GM13977 (cell line): ENCODE measurements around the gene CCBE1.

Experiments
- DNase-seq: peaks from one replicate; pipeline ENCODE4 v3.0.0; 2012; ENCODE audit warnings: low spot score
- CTCF ChIP-seq: IDR thresholded peaks from 2 replicates; pipeline ENCODE4 v1.5.1; 2012; ENCODE audit warnings: mild to moderate bottlenecking, control low read depth; ENCODE audit not compliant: insufficient read depth; ENCODE audit errors: extremely low read depth, missing control alignments
- in situ Hi-C: fragments of 300-500 bp; cut with MboI; formaldehyde crosslinking; loops from one replicate; pipeline ENCODE4 v1.12.0; 2022; ENCODE audit warnings: low sequenced_read_pairs, low pct_unique_long_range_greater_than_20kb, mixed read lengths, inconsistent platforms; ENCODE audit not compliant: unreplicated experiment

Gene CCBE1

GRCh38 chr18:59646228-59646962 lies 50.8 kb downstream of the CCBE1 start:
- peak; percentile 23 for TF ChIP-seq CTCF
- DNase-seq, result no peak

GRCh38 chr18:59643740-59644139 lies 53.5 kb downstream of the CCBE1 start:
- no peak for DNase-seq
- in situ Hi-C loops, result no loop called here
- no peak for TF ChIP-seq CTCF

More at GRCh38 chr18:59646228-59646962, 50.8 kb downstream of the CCBE1 start:
- in situ Hi-C loops, result no loop called here

DNA sequence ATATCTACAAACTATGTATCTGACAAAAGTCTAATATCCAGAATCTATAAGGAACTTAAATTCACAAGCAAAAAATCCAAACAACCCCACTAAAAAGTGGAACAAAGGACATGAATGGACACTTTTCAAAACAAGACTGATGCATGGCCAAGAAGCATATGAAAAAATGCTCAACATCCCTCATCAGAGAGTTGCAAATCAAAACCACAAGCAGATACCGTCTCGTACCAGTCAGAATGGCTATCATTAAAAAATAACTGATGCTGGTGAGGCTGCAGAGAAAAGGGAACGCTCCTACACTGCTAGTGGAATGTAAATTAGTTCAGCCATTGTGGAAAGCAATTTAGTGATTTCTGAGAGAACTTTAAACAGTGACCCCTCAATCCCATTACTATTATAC lies 56.5 kb downstream of the CCBE1 start:
- no peak for TF ChIP-seq CTCF
- DNase-seq, result no peak
- in situ Hi-C loops, result no loop called here

GRCh38 chr18:59639821-59640220 lies 57.4 kb downstream of the CCBE1 start:
- in situ Hi-C loops, result no loop called here
- DNase-seq, result no peak
- TF ChIP-seq CTCF, result no peak

DNA sequence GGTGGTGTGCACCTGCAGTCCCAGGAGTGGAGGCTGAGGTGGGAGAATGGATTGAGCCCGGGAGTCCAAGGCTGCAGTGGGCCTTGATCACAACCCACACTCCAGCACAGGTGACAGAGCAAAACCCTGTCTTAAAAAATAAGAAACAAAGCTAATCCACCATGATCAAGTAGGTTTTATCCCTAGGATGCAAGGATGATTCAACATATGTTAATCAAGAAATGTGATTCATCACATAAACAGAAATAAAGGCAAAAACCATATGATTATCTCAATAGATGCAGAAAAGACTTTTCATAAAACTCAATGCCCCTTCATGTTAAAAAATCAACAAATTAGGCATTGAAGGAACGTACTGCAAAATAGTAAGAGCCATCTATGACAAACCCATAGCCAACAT lies 58.1 kb downstream of the CCBE1 start:
- no peak for TF ChIP-seq CTCF
- no peak for DNase-seq
- in situ Hi-C loops, result no loop called here

DNA sequence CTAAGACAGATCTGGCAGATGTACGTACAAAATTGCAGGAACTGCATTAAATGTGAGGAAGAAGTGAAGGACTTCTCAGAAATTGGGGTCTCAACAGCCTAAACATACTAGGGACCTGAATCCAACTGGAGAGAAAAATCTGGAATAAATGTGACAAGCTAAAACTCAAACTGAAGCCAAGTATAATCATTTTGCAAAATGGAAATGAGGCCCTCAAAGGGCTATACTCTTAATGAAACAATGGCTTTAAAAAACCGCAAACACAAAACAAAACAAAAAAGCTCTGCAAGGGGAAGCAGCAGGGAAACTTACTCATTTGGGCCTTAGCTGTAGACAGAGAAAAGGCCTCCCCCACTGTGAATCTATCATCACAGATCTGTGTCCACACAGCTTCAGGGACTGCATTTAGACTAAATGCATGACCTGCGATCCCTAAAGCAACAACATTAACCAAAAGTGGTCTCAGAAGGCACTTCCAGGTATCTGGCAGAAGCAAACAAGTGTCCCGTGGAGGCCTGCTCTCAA lies 63.2 kb downstream of the CCBE1 start:
- no peak for TF ChIP-seq CTCF
- DNase-seq, result no peak
- in situ Hi-C loops, result no loop called here
